Astrocyte (in vitro differentiated cells and primary cell): ENCODE measurements around the gene BCL11B. TPM values are rescaled to one million over a fixed set of nuclear protein-coding genes. Genes with fewer than 3 reads are reported as not detected.

Source experiments
- DNase-seq: peaks from one replicate; pipeline ENCODE4 v3.0.0-alpha.2; 2010; ENCODE audit warnings: low read depth
- FAIRE-seq: peaks from 2 replicates; lab custom pipeline; 2011; peaks lifted over from hg19 to GRCh38; lab: Jason Lieb, UNC
- H2AFZ ChIP-seq: 2 replicates; pipeline ENCODE4 v1.6.0; 2012; ENCODE audit warnings: low read depth, low read length, inconsistent platforms
- H3K27ac ChIP-seq: 2 replicates; pipeline ENCODE4 v1.5.1; 2011; ENCODE audit warnings: low read depth, low read length, inconsistent platforms
- H3K27me3 ChIP-seq: 2 replicates; pipeline ENCODE4 v1.6.0; 2011; ENCODE audit warnings: low read length, inconsistent platforms; ENCODE audit not compliant: insufficient read depth
- H3K36me3 ChIP-seq: 2 replicates; pipeline ENCODE4 v1.5.1; 2011; ENCODE audit warnings: low read length, inconsistent platforms; ENCODE audit not compliant: insufficient read depth
- H3K4me1 ChIP-seq: 2 replicates; pipeline ENCODE4 v1.5.1; 2011; ENCODE audit warnings: low read length, inconsistent platforms; ENCODE audit not compliant: insufficient read depth
- H3K4me2 ChIP-seq: 2 replicates; pipeline ENCODE4 v1.6.0; 2012; ENCODE audit warnings: low read length, inconsistent platforms
- H3K4me3 ChIP-seq: 2 replicates; pipeline ENCODE4 v1.5.1; 2011; ENCODE audit warnings: low read depth, mild to moderate bottlenecking, low read length, inconsistent platforms; ENCODE audit not compliant: insufficient read depth
- H3K79me2 ChIP-seq: 2 replicates; pipeline ENCODE4 v1.6.0; 2012; ENCODE audit warnings: mild to moderate bottlenecking, low read length, inconsistent platforms; ENCODE audit not compliant: insufficient read depth
- H3K9ac ChIP-seq: 2 replicates; pipeline ENCODE4 v1.6.0; 2012; ENCODE audit warnings: mild to moderate bottlenecking, low read length, inconsistent platforms
- H3K9me3 ChIP-seq: 2 replicates; pipeline ENCODE4 v1.5.1; 2012; ENCODE audit warnings: low read depth, mild to moderate bottlenecking, low read length, inconsistent platforms; ENCODE audit not compliant: insufficient read depth
- H4K20me1 ChIP-seq: 2 replicates; pipeline ENCODE4 v1.6.0; 2012; ENCODE audit warnings: low read length, inconsistent platforms; ENCODE audit not compliant: insufficient read depth
- H3K27ac Mint-ChIP-seq: one replicate; pipeline ENCODE4 v1.8.0; 2021; ENCODE audit warnings: mild to moderate bottlenecking, mixed read lengths; ENCODE audit not compliant: unreplicated experiment
- H3K27me3 Mint-ChIP-seq: one replicate; pipeline ENCODE4 v1.8.0; 2021; ENCODE audit warnings: low read depth, mixed read lengths; ENCODE audit not compliant: unreplicated experiment
- H3K36me3 Mint-ChIP-seq: one replicate; pipeline ENCODE4 v1.8.0; 2021; ENCODE audit warnings: low read depth, mixed read lengths; ENCODE audit not compliant: unreplicated experiment
- H3K4me1 Mint-ChIP-seq: one replicate; pipeline ENCODE4 v1.8.0; 2021; ENCODE audit warnings: low read depth, mixed read lengths; ENCODE audit not compliant: unreplicated experiment
- H3K4me3 Mint-ChIP-seq: one replicate; pipeline ENCODE4 v1.8.0; 2021; ENCODE audit warnings: mild to moderate bottlenecking, moderate library complexity, mixed read lengths; ENCODE audit not compliant: unreplicated experiment
- H3K9me3 Mint-ChIP-seq: one replicate; pipeline ENCODE4 v1.8.0; 2021; ENCODE audit warnings: mild to moderate bottlenecking, mixed read lengths; ENCODE audit not compliant: unreplicated experiment
- CTCF ChIP-seq: IDR thresholded peaks from 2 replicates; pipeline ENCODE4 v1.5.1; 2011; ENCODE audit warnings: low read depth, mild to moderate bottlenecking, inconsistent platforms, low read length, moderate library complexity; ENCODE audit not compliant: insufficient read depth
- EZH2 ChIP-seq: IDR thresholded peaks from 2 replicates; pipeline ENCODE4 v1.6.1; 2012; ENCODE audit warnings: mild to moderate bottlenecking, low read length, inconsistent platforms; ENCODE audit not compliant: insufficient read depth
- total RNA-seq: library from RNA; stranded (reverse); gene quantifications from 2 replicates; pipeline ENCODE4 v1.2.1, GENCODE V29; 2021

Gene BCL11B
- total RNA-seq, 1 donor from 2014 or later: 1.1 TPM

- DNase-seq (no peak), FAIRE-seq (no peak)
- Histone ChIP-seq H3K36me3 (no peaks in the 10 kb centered on the region), H3K27ac (no peak overlapping the region), H3K4me2 (no peak overlapping the region), H3K9ac (no peak overlapping the region), H3K27me3 (peaks cover 7% of the 10 kb centered on the region), H3K79me2 (no peaks in the 10 kb centered on the region), H3K4me1 (no peaks in the 10 kb centered on the region), H3K9me3 (no peaks in the 10 kb centered on the region), H4K20me1 (no peaks in the 10 kb centered on the region), H2AFZ (no peak overlapping the region), H3K4me3 (no peak overlapping the region)
- peaks cover 8% of the 10 kb centered on the region for H3K4me1 Mint-ChIP-seq
- peaks cover 50% of the 10 kb centered on the region for H3K27me3 Mint-ChIP-seq
- H3K27ac Mint-ChIP-seq: no peak overlapping the region
- no peak overlapping the region for H3K4me3 Mint-ChIP-seq
- TF ChIP-seq EZH2 (no peak), CTCF (no peak)
- H3K9me3 Mint-ChIP-seq: no peaks in the 10 kb centered on the region
- no peaks in the 10 kb centered on the region for H3K36me3 Mint-ChIP-seq
Measured at GRCh38 chr14:99255621-99256482, 16.1 kb downstream of the BCL11B start.

GRCh38 chr14:99254328-99255009, 17.5 kb downstream of the BCL11B start:
- peaks cover 8% of the 10 kb centered on the region for H3K4me1 Mint-ChIP-seq
- H2AFZ ChIP-seq: no peak overlapping the region
- H3K27ac Mint-ChIP-seq: no peak overlapping the region
- no peaks in the 10 kb centered on the region for H3K79me2 ChIP-seq
- H3K9me3 ChIP-seq: no peaks in the 10 kb centered on the region
- peaks cover 45% of the 10 kb centered on the region for H3K27me3 Mint-ChIP-seq
- H3K27ac ChIP-seq: no peak overlapping the region
- H3K4me3 Mint-ChIP-seq: no peak overlapping the region
- H3K4me3 ChIP-seq: no peak overlapping the region
- no peak overlapping the region for H3K9ac ChIP-seq
- TF ChIP-seq CTCF (no peak), EZH2 (no peak)
- DNase-seq (no peak), FAIRE-seq (no peak)
- no peaks in the 10 kb centered on the region for H3K9me3 Mint-ChIP-seq
- H3K4me2 ChIP-seq: no peak overlapping the region
- no peaks in the 10 kb centered on the region for H3K36me3 ChIP-seq
- no peaks in the 10 kb centered on the region for H3K4me1 ChIP-seq
- peaks cover 1% of the 10 kb centered on the region for H3K36me3 Mint-ChIP-seq
- H3K27me3 ChIP-seq: peaks cover 6% of the 10 kb centered on the region
- no peaks in the 10 kb centered on the region for H4K20me1 ChIP-seq
